Measurements from ENCODE around the gene NPAS3.

Gene NPAS3

DNA sequence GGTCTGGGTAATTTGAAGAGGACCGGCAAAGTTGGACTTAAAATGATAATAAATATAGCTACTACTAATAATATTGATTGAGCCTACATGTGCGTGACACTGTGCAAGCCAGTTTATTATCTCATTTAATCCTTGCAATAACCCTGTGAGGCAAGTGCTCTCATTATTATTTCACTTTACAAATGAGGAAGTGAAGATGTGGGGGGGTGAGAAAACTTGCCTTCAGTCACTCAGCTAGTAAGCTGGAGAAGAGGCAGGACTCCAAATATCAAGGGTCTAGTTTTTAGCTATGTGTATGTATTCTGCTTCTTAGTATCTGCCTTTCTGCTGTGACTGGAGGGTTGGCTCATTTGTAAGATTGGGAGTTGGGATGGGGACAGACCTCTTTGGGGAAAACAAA lies 39.2 kb downstream of the NPAS3 start:
- DNase-seq (ENCODE audit: low read depth) = no peak

DNA sequence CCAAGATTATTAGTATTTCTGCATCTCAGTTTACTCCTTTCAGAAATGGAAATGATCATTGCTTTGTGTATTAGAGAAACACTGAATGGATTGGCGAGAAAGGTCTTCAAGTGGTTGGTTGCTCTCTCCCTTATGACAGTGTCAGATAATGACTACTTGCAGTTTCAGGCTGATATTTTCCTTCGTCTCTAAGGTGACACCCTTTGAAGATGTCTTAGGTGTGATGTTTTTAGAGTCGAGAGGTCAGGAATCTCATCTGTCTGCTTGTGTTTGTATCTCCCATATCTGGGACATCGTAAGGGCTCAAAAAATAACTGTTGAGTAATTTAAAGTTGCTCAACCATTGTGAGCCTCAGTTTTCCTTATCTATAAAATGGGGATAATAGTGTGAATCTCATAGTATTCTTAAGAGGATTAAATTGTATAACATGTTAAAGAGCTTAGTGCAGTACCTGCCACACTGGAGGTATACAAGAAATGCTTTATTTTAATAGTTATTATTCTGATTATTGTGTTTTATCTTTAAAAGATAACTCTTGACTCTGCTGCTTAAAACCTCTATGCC lies 40.1 kb downstream of the NPAS3 start:
- H3K4me3 ChIP-seq (ENCODE audit: low read length) = no peak overlapping the region
- no peak for DNase-seq (ENCODE audit: low read depth)
- TF ChIP-seq, protein P1, sequence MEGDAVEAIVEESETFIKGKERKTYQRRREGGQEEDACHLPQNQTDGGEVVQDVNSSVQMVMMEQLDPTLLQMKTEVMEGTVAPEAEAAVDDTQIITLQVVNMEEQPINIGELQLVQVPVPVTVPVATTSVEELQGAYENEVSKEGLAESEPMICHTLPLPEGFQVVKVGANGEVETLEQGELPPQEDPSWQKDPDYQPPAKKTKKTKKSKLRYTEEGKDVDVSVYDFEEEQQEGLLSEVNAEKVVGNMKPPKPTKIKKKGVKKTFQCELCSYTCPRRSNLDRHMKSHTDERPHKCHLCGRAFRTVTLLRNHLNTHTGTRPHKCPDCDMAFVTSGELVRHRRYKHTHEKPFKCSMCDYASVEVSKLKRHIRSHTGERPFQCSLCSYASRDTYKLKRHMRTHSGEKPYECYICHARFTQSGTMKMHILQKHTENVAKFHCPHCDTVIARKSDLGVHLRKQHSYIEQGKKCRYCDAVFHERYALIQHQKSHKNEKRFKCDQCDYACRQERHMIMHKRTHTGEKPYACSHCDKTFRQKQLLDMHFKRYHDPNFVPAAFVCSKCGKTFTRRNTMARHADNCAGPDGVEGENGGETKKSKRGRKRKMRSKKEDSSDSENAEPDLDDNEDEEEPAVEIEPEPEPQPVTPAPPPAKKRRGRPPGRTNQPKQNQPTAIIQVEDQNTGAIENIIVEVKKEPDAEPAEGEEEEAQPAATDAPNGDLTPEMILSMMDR (conservative IDR thresholded peaks at IDR 0.05; ENCODE audit: low read length) = no peak

More for the DNA sequence above, 39.2 kb downstream of the NPAS3 start:
- no peak overlapping the region for H3K4me3 ChIP-seq (ENCODE audit: low read length)
- TF ChIP-seq, protein P1 (conservative IDR thresholded peaks at IDR 0.05; ENCODE audit: low read length) = no peak

GRCh38 chr14:32980178-32980901 lies 41.7 kb downstream of the NPAS3 start:
- DNase-seq (ENCODE audit: low read depth) = no peak
- TF ChIP-seq, protein P1 (conservative IDR thresholded peaks at IDR 0.05; ENCODE audit: low read length) = no peak
- H3K4me3 ChIP-seq (ENCODE audit: low read length) = no peak overlapping the region

DNA sequence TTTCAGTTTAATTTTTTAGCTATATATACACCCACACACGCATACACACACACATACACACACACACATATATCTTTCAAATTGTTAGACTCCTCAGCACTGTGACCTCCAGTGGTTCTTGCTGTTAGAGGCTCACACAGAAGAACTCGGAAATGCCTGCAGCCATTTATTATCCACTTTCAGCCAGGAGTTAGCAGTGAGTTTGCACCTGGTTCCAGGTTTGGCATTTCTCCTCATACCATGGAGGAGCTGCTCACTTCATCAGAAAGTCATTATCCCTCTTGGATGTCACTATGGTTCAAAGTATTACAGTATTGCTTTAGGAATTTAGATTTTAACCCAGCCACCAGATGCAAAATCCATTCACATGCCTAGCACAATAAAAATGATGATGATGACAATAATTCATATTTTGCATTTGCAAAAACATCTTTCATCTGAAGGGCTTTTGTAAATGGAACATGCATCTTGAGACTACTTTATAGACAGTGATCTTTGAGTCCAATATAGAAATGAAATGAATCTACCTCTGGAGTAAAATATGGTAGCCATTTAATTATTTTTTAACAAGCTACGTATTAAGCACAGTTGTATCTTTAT lies 42.3 kb downstream of the NPAS3 start:
- TF ChIP-seq, protein P1 (conservative IDR thresholded peaks at IDR 0.05; ENCODE audit: low read length) = no peak
- H3K4me3 ChIP-seq (ENCODE audit: low read length) = no peak overlapping the region
- no peak for DNase-seq (ENCODE audit: low read depth)

GRCh38 chr14:32984241-32984930 lies 45.7 kb downstream of the NPAS3 start:
- DNase-seq (ENCODE audit: low read depth) = no peak
- H3K4me3 ChIP-seq (ENCODE audit: low read length) = no peak overlapping the region
- TF ChIP-seq, protein P1 (conservative IDR thresholded peaks at IDR 0.05; ENCODE audit: low read length) = no peak

DNA sequence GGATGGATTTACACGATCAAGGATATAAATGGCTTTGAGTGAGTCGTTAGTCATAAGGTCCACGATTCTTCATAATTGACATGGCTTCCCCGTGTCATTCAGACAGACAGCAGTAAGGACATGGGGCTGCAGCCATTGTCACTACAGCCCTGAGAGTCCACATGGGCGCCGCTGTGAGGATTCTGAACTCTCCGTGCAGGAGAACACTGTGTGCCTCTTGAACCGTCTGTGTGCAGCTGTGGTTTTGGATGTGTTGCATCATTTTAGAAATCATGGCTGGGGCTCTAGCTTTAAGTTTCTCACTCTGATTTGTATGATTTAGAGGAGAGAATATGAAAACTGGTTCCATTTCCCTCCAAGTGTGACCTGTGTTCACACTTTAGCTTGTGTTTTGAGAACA lies 47.2 kb downstream of the NPAS3 start:
- TF ChIP-seq, protein P1 (conservative IDR thresholded peaks at IDR 0.05; ENCODE audit: low read length) = no peak
- no peak overlapping the region for H3K4me3 ChIP-seq (ENCODE audit: low read length)
- no peak for DNase-seq (ENCODE audit: low read depth)
